ENCODE results near the gene CSN1S1. TPM values are rescaled to one million over a fixed set of nuclear protein-coding genes. Genes with fewer than 3 reads are reported as not detected.
A peak's percentile ranks its signal among the peaks of the same experiment; 100 is the strongest.

The CSN1S1 gene
- total and polyA plus RNA-seq, 2 experiments from 2014 or later: 0.21 TPM; not detected in 1

- Mint-ChIP-seq H3K36me3 (ENCODE audit: low read depth) (no peaks in the 10 kb centered on the region), H3K4me1 (no peaks in the 10 kb centered on the region), H3K4me3 (no peak overlapping the region), H3K27me3 (ENCODE audit: insufficient read depth, low read depth, poor library complexity) (no peaks in the 10 kb centered on the region), H3K27ac (no peak overlapping the region), H3K9me3 (no peaks in the 10 kb centered on the region)
- Histone ChIP-seq H3K36me3 (ENCODE audit: insufficient read depth) (no peaks in the 10 kb centered on the region), H3K27me3 (ENCODE audit: insufficient read depth) (no peaks in the 10 kb centered on the region), H3K4me2 (no peak overlapping the region), H2AFZ (no peak overlapping the region), H3K79me2 (replicated peaks; ENCODE audit: insufficient read depth) (no peaks in the 10 kb centered on the region), H3K4me3 (no peak overlapping the region), H3F3A (replicated peaks; ENCODE audit: low read depth) (no peaks in the 10 kb centered on the region), H4K20me1 (replicated peaks; ENCODE audit: insufficient read depth) (no peaks in the 10 kb centered on the region), H3K27ac (ENCODE audit: low read depth) (no peak overlapping the region), H3K9me2 (ENCODE audit: insufficient read depth) (no peaks in the 10 kb centered on the region), H3K4me1 (ENCODE audit: insufficient read depth) (no peaks in the 10 kb centered on the region)
- no peak for ATAC-seq
- no peak for DNase-seq (ENCODE audit: low spot score)
- no peak for TF ChIP-seq ETS1 (IDR thresholded peaks at IDR 0.05)
- no peak for TF ChIP-seq ZNF114 (CRISPR knock-in tag; IDR thresholded peaks at IDR 0.05)
- no peak for TF ChIP-seq STAT1 (IDR thresholded peaks at IDR 0.05; ENCODE audit: unreplicated experiment)
- no peak for TF ChIP-seq EZH2phosphoT487 (IDR thresholded peaks at IDR 0.05; ENCODE audit: unreplicated experiment)
- TF ChIP-seq, protein P1, sequence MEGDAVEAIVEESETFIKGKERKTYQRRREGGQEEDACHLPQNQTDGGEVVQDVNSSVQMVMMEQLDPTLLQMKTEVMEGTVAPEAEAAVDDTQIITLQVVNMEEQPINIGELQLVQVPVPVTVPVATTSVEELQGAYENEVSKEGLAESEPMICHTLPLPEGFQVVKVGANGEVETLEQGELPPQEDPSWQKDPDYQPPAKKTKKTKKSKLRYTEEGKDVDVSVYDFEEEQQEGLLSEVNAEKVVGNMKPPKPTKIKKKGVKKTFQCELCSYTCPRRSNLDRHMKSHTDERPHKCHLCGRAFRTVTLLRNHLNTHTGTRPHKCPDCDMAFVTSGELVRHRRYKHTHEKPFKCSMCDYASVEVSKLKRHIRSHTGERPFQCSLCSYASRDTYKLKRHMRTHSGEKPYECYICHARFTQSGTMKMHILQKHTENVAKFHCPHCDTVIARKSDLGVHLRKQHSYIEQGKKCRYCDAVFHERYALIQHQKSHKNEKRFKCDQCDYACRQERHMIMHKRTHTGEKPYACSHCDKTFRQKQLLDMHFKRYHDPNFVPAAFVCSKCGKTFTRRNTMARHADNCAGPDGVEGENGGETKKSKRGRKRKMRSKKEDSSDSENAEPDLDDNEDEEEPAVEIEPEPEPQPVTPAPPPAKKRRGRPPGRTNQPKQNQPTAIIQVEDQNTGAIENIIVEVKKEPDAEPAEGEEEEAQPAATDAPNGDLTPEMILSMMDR (conservative IDR thresholded peaks at IDR 0.05; ENCODE audit: low read depth in 2 of 2): no peak
- no peak for TF ChIP-seq EZH2 (IDR thresholded peaks at IDR 0.05; ENCODE audit: low read depth, unreplicated experiment)
These were observed 36.1 kb upstream of the CSN1S1 start for GRCh38 chr4:69894721-69895120.

DNA sequence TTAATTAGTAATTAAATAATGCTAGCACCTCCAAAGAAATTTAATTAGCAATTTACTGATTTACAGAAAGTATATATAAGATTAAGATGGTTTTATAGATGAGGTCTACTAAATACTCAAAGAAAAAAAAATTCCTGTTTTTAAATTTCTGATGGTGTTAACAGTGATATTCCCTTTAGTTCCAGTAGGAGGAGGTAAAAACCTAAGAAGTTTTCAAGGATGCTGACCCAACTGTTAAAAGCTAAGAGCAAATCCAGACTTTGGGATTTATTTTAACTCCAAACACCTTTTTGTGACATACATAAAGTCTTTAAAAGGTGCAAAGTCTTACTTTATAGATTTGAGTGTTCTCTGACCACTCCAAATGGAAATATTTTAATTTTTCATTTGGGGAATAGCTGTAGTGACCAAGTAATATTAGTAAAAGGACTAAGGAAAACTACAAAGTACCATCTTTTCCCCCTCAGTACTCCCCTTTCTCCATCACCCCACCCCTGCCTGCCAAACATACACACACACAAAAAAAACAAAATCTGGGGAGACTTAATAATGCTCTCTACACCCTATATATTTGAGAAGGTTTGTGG lies 34.2 kb upstream of the CSN1S1 start:
- H3K4me3 ChIP-seq: no peak overlapping the region
- no peaks in the 10 kb centered on the region for H3K9me2 ChIP-seq (ENCODE audit: insufficient read depth)
- H3K79me2 ChIP-seq (replicated peaks; ENCODE audit: insufficient read depth): no peaks in the 10 kb centered on the region
- Mint-ChIP-seq H3K4me3 (no peak overlapping the region), H3K9me3 (no peaks in the 10 kb centered on the region), H3K27ac (no peak overlapping the region), H3K27me3 (ENCODE audit: insufficient read depth, low read depth, poor library complexity) (no peaks in the 10 kb centered on the region), H3K4me1 (no peaks in the 10 kb centered on the region), H3K36me3 (ENCODE audit: low read depth) (no peaks in the 10 kb centered on the region)
- no peaks in the 10 kb centered on the region for H3K4me1 ChIP-seq (ENCODE audit: insufficient read depth)
- H3K36me3 ChIP-seq (ENCODE audit: insufficient read depth): no peaks in the 10 kb centered on the region; the same call in 1 of the 2 replicates
- H4K20me1 ChIP-seq (replicated peaks; ENCODE audit: insufficient read depth): no peaks in the 10 kb centered on the region
- ATAC-seq (no peak), DNase-seq (ENCODE audit: low spot score) (peak; percentile 53)
- H3K27me3 ChIP-seq (ENCODE audit: insufficient read depth): no peaks in the 10 kb centered on the region
- no peak overlapping the region for H2AFZ ChIP-seq
- no peak overlapping the region for H3K27ac ChIP-seq (ENCODE audit: low read depth)
- H3K4me2 ChIP-seq: no peak overlapping the region
- no peaks in the 10 kb centered on the region for H3F3A ChIP-seq (replicated peaks; ENCODE audit: low read depth)
- TF ChIP-seq ETS1 (IDR thresholded peaks at IDR 0.05): no peak
- TF ChIP-seq, protein P2, sequence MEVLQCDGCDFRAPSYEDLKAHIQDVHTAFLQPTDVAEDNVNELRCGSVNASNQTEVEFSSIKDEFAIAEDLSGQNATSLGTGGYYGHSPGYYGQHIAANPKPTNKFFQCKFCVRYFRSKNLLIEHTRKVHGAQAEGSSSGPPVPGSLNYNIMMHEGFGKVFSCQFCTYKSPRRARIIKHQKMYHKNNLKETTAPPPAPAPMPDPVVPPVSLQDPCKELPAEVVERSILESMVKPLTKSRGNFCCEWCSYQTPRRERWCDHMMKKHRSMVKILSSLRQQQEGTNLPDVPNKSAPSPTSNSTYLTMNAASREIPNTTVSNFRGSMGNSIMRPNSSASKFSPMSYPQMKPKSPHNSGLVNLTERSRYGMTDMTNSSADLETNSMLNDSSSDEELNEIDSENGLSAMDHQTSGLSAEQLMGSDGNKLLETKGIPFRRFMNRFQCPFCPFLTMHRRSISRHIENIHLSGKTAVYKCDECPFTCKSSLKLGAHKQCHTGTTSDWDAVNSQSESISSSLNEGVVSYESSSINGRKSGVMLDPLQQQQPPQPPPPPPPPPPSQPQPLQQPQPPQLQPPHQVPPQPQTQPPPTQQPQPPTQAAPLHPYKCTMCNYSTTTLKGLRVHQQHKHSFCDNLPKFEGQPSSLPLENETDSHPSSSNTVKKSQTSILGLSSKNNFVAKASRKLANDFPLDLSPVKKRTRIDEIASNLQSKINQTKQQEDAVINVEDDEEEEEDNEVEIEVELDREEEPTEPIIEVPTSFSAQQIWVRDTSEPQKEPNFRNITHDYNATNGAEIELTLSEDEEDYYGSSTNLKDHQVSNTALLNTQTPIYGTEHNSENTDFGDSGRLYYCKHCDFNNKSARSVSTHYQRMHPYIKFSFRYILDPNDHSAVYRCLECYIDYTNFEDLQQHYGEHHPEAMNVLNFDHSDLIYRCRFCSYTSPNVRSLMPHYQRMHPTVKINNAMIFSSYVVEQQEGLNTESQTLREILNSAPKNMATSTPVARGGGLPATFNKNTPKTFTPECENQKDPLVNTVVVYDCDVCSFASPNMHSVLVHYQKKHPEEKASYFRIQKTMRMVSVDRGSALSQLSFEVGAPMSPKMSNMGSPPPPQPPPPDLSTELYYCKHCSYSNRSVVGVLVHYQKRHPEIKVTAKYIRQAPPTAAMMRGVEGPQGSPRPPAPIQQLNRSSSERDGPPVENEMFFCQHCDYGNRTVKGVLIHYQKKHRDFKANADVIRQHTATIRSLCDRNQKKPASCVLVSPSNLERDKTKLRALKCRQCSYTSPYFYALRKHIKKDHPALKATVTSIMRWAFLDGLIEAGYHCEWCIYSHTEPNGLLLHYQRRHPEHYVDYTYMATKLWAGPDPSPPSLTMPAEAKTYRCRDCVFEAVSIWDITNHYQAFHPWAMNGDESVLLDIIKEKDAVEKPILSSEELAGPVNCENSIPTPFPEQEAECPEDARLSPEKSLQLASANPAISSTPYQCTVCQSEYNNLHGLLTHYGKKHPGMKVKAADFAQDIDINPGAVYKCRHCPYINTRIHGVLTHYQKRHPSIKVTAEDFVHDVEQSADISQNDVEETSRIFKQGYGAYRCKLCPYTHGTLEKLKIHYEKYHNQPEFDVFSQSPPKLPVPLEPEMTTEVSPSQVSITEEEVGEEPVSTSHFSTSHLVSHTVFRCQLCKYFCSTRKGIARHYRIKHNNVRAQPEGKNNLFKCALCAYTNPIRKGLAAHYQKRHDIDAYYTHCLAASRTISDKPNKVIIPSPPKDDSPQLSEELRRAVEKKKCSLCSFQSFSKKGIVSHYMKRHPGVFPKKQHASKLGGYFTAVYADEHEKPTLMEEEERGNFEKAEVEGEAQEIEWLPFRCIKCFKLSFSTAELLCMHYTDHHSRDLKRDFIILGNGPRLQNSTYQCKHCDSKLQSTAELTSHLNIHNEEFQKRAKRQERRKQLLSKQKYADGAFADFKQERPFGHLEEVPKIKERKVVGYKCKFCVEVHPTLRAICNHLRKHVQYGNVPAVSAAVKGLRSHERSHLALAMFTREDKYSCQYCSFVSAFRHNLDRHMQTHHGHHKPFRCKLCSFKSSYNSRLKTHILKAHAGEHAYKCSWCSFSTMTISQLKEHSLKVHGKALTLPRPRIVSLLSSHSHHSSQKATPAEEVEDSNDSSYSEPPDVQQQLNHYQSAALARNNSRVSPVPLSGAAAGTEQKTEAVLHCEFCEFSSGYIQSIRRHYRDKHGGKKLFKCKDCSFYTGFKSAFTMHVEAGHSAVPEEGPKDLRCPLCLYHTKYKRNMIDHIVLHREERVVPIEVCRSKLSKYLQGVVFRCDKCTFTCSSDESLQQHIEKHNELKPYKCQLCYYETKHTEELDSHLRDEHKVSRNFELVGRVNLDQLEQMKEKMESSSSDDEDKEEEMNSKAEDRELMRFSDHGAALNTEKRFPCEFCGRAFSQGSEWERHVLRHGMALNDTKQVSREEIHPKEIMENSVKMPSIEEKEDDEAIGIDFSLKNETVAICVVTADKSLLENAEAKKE (CRISPR knock-in tag; IDR thresholded peaks at IDR 0.05): no peak
- no peak for TF ChIP-seq ZNF114 (CRISPR knock-in tag; IDR thresholded peaks at IDR 0.05)
- no peak for TF ChIP-seq EZH2phosphoT487 (IDR thresholded peaks at IDR 0.05; ENCODE audit: unreplicated experiment)
- TF ChIP-seq CREB1 (CRISPR knock-in tag; IDR thresholded peaks at IDR 0.05; ENCODE audit: low read depth): no peak
- TF ChIP-seq JUNB (IDR thresholded peaks at IDR 0.05; ENCODE audit: unreplicated experiment): no peak
